D341Med (cell line): ENCODE measurements around the gene ZNF784.

ENCODE experiments used
- DNase-seq: peaks from one replicate; pipeline ENCODE4 v3.0.0; 2012; ENCODE audit warnings: low spot score

ZNF784 gene

DNA sequence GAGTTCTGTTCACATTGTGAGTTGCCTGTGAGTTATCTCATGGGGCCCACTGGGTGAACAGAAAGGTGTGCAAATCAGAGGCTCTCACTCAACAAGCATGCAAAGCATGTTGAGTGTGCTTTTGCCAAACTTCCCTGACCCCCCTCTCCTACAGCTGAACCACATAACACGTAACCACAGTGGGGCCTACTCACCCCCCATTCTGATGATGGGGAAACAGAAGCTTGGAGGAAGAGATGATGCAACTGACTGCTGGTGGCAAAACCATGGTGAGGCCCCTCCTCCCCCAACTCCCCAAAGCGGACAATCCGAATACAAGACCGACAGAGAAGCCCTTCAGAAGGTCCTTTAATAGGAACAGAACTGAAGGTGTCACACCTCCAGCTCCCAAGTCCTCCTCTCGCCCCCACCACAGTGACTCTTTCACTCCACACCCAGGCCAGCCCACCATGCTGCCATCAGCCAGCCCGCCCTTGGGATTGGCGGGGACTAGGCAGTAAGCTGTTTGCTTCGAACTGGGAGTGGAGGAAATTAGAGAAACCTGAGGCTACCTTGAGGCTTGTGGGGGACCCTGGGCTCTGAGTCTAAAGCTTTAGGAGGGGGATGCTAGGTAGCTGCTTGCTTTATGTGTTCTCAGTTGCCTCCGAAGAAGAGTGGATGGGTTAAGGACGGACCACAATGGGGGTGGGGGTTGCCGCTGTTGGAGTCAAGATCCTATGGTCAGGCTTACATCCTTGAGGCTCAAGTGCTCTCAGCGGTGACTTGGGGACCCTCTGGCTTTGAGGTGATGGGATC is 3.8 kb downstream of the ZNF784 start:
- DNase-seq: no peak

DNA sequence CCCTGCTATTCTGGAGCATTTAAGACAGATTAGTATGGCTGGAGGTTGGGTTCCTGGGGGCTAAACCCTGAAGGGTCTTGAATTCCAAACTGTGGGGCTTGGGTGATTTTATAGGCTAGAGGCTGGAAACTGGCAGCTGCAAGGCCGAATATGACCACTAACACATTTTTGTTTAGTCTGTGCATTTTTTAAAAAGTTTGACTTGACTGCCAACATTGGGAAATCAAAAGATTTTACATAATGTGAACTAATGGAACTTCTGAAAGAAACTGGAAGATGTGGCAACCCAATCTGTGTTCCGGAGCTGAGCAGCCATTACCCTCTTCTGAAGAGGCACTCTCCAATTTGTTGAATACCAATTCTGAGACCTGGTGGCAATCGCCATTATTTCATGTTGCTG is 5.1 kb downstream of the ZNF784 start:
- no peak for DNase-seq

DNA sequence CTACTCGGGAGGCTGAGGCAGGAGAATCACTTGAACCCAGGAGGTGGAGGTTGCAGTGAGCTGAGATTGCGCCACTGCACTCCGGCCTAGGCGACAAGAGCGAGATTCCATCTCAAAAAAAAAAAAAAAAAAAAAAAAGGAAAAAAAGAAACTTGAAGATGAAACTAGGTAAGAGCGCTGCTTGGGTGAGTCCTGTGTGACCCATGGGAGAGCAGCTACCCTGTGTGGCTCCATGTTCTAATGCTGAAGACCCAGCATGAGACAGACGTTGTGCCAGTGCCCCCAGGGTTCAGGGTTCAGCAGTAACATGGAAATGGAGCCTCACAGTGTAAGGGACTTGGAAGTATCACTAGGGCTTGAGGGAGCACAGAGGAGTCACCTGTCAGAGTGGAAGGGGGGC is 5.9 kb downstream of the ZNF784 start:
- DNase-seq: no peak

DNA sequence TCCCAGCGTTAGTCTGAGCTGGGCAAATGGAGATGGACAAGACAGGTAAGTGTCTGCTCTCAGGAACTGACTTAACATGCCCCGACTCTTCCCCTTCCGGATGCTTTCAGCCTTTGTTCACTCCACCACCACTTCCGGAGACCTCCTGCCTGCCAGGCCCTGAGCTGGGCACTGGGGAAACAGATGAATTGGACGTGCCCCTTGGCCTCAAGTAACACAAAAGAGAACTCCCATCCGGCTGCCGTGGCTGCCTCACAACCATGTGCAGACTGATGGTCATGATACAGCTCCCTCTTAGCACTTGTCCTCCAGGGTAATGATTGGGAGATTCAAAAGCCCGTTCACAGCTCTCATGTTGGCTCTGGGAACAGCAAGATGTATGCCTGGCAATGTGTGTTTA is 6.9 kb downstream of the ZNF784 start:
- no peak for DNase-seq

DNA sequence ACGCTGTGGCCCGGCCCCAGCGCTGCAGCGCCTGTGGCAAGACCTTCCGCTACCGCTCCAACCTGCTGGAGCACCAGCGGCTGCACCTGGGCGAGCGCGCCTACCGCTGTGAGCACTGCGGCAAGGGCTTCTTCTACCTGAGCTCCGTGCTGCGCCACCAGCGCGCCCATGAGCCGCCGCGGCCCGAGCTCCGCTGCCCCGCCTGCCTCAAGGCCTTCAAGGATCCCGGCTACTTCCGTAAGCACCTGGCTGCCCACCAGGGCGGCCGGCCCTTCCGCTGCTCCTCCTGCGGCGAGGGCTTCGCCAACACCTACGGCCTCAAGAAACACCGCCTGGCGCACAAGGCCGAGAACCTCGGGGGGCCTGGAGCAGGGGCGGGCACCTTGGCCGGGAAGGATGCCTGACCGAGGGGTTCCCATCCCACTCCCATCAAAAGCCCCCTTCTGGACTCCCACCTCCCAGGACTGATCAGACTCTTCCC is 7.9 kb downstream of the ZNF784 start:
- DNase-seq: no peak

DNA sequence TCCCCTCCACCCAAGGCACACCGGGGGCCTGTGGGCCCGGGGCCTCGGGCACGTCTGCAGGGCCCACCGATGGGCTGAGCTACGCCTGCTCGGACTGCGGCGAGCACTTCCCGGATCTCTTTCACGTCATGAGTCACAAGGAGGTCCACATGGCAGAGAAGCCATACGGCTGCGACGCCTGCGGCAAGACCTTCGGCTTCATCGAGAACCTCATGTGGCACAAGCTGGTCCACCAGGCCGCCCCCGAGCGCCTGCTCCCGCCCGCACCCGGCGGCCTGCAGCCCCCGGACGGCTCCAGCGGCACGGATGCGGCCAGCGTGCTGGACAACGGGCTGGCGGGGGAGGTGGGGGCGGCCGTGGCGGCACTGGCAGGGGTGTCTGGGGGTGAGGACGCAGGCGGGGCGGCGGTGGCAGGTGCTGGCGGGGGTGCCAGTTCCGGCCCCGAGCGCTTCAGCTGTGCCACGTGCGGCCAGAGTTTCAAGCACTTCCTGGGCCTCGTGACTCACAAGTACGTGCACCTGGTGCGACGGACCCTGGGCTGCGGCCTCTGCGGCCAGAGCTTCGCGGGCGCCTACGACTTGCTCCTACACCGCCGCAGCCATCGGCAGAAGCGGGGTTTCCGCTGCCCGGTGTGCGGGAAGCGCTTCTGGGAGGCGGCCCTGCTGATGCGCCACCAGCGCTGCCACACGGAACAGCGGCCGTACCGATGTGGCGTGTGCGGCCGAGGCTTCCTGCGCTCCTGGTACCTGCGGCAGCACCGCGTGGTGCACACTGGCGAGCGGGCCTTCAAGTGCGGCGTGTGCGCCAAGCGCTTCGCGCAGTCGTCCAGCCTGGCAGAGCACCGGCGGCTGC is 8.6 kb downstream of the ZNF784 start:
- DNase-seq: no peak

DNA sequence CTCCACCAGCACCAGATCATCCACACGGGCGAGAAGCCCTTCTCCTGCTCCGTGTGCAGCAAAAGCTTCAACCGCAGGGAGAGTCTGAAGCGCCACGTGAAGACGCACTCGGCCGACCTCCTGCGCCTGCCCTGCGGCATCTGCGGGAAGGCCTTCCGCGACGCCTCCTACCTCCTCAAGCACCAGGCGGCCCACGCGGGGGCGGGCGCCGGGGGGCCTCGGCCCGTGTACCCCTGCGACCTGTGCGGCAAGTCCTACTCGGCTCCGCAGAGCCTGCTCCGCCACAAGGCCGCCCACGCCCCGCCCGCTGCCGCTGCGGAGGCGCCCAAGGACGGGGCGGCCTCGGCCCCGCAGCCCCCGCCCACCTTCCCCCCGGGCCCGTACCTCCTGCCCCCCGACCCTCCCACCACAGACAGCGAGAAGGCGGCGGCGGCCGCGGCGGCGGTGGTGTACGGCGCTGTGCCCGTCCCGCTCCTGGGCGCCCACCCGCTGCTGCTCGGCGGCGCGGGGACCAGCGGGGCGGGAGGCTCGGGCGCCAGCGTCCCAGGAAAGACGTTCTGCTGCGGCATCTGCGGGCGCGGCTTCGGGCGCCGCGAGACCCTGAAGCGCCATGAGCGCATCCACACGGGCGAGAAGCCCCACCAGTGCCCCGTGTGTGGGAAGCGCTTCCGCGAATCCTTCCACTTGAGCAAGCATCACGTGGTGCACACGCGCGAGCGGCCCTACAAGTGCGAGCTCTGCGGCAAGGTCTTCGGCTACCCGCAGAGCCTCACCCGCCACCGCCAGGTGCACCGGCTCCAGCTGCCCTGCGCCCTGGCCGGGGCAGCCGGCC is 9.4 kb downstream of the ZNF784 start:
- no peak for DNase-seq

DNA sequence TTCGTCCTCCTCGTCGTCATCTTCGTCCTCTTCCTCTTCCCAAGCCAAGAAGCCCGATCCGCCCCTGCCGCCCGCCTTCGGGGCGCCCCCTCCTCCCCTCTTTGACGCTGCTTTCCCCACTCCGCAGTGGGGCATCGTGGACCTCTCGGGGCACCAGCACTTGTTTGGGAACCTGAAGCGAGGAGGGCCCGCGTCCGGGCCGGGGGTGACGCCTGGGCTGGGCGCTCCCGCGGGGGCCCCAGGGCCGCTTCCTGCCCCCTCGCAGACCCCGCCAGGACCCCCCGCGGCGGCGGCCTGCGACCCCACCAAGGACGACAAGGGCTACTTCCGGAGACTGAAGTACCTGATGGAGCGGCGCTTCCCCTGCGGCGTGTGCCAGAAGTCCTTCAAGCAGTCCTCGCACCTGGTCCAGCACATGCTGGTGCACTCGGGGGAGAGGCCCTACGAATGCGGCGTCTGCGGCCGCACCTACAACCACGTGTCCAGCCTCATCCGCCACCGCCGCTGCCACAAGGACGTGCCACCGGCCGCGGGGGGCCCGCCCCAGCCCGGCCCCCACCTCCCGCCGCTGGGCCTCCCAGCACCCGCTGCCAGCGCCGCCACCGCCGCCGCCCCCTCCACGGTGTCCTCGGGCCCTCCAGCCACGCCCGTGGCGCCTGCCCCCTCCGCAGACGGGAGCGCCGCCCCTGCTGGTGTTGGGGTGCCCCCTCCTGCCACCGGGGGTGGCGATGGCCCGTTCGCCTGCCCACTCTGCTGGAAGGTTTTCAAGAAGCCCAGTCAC is 10.2 kb downstream of the ZNF784 start:
- DNase-seq: no peak

DNA sequence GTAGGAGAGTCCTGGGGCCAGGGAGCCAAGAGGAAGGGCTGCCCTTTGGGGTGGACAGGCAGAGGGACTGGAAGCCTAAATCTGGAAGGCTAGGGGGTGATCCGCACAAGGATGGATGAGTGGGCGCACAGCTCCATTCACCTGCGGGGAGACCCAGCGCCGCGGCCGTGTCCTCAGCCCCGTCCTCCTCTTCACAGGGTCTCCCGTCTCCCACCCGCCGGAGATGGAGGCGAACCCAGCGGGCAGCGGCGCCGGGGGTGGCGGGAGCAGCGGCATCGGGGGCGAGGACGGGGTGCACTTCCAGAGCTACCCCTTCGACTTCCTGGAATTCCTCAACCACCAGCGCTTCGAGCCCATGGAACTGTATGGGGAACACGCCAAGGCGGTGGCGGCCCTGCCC is 11.0 kb downstream of the ZNF784 start:
- DNase-seq: no peak

DNA sequence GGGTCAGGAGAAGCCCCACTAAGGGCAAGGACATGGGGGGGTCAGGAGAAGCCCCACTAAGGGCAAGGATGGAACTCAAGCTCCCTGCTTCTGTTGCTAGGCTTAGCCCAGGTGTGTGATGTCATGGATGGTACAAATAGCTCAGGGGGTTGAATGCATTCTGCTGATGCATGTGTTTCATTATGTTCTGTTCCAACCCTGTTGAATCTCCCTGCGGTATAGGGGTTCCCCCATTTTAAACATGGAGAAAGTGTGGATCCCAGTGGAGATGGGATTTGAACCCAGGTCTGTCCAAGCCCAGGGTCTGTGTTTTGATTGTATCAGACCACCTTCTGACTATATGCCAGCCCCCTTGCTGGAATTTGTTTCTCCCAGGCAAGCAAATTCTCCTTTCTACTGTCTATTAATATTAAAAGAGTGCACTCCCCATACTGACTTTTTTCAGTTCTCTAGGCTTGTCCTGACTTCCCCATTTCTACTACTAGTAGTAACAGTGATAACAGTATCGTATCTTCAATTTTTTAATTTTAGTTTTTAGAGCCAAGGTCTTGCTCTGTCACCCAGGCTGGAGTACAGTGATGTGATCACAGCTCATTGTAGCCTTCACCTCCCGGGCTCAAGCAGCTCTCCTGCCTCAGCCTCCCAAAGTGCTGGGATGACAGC is 12.3 kb downstream of the ZNF784 start:
- no peak for DNase-seq

DNA sequence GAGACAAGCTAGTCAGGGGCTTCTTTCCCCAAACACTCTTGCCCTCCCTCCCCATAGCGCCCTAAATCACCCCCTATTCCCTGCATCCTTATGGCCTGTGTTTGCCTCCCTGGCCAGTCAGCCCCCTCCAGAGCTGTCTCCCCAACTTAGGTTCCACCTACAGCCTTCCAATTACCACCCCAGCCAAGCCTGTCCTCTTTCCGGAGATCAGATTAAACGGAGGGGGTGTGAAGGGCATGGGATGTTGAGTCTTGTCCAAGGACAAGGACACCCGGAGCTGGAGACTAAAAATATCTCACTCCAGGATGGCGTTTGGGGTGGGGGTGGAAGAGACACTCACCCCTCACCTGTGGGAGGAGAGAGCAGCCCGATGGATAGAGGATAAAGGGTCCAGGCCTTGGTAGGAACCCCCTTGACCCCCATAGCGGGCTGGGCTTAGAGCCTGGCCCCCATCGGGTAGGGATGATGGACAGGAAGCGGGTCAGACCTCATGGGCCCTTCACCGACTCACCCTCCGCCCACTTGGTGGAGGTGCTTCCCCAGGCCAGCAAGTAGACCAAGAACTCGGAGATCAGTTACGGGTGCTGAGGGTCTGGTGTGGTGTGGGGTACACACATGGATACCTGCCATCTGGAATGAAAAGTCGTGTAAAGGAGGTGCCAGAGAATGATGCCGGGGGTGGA is 12.9 kb downstream of the ZNF784 start:
- DNase-seq: no peak

DNA sequence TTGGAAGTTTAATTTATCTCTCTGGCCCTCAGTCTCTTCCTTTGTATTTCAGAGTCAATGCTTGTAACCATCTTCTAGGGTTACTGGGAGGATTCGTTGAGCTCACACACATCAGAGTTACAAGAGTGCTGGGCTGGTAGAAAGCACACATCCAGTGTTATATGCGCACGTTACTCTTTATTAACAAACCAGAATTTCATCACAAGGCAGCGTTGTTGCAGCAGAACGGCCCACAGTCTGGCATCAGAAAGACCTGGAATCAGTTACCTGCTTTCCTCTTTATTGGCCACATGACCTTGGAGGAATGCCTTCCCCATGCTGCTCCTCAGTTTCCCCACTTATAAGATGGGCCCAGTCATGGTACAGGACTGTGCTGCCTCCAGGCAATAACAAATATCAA is 15.0 kb downstream of the ZNF784 start:
- no peak for DNase-seq

DNA sequence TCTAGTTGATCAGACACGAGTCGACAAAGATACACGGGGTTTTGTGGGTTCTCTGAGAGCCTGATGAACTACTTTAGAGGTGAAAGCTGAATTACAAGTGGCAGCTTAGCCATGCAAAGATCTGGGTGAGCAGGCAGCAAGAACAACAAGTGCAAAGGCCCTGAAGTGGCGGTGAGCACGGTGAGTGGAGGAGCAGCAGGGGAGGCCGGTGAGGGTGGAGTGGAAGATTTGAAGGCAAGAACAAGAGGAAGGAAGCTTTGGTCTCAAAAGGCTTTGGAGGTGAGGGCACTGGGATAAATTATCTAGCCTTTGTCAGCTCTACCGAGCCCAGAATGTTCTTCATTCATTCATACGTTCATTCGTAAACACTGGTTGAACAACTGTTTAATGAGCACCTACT is 17.5 kb downstream of the ZNF784 start:
- no peak for DNase-seq

DNA sequence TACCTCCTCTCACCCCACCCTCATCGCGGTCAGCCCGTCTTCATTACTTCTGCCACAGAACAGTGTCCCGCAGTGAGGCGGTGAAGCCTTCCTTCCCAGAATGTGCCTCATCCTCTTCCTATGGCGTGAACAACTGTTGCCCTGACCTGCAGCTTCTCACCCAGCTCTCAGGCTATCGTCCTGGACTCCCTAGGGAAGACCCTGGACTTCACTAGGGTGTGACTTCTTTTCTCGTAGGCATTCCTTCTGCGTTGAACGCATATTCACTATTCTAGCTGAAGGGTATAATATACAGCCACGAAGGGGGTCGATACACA is 17.9 kb downstream of the ZNF784 start:
- no peak for DNase-seq

DNA sequence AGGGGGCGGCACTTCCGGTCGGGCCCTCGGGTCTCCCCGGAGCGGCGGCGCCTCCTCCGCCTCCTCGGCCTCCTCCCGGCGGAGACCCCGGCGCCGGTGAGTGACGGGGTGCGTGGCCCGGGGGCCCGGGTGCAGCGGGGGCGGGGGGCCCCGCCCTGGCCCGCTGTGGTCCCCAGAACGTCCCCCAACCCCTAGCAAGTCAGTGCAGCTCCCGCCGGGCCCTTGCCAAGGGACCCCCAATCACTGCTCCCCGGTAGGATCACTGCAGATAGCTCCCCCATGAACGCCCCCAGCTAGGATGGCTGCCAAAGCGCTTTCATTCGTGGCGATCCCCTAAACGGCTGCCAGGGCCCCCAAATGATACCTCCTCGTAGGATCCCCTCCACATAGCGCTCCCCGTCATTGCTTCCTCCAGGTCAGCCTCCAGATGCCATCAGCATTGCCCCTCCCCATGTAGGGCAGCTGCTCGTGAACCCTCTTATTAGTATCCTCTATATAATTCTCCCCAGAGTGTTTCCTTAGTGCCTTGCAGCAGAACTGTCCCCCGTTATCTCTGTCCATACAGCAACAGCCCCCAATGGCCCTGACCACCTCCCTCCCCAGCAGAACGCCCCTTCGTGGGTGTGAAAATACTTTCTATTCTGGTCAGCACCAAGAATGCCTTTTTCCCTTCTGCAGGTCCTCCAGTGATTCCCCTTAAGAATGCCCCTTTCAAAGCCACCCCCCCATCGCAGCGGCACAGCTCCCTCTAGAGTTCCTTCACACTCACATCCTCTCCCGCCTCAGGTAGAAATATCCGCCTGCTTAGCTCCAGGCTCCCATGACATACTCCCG is 18.5 kb downstream of the ZNF784 start, which contains the start of gene ZNF865:
TSS of gene ZNF865 (plus strand) at position 11 of the 834 bp plus-strand sequence. CDS start 7,972 bp downstream, outside the sequence.
- peak; percentile 84 for DNase-seq

DNA sequence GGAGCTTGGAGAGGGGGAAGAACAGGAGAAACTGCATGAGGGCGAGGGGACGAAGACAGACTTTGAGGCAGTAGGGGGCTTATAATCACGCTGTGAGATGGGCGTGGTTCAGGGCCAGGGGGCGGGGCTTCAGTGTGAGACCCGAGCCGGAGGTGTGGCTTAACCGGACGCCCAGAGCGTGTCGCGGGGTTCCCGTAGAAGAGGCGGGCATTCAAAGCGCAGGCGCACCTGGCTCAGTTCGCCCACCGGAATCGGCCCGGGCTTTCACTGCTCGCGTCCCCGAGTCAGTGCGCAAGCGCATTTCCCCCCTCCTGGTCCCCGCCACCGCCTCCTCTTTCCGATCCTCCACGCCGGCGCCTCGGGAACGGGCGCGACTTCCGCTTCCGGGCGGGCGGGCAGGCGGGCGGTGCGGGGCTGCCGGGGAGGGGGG is 19.1 kb downstream of the ZNF784 start:
- DNase-seq: peak; percentile 96

DNA sequence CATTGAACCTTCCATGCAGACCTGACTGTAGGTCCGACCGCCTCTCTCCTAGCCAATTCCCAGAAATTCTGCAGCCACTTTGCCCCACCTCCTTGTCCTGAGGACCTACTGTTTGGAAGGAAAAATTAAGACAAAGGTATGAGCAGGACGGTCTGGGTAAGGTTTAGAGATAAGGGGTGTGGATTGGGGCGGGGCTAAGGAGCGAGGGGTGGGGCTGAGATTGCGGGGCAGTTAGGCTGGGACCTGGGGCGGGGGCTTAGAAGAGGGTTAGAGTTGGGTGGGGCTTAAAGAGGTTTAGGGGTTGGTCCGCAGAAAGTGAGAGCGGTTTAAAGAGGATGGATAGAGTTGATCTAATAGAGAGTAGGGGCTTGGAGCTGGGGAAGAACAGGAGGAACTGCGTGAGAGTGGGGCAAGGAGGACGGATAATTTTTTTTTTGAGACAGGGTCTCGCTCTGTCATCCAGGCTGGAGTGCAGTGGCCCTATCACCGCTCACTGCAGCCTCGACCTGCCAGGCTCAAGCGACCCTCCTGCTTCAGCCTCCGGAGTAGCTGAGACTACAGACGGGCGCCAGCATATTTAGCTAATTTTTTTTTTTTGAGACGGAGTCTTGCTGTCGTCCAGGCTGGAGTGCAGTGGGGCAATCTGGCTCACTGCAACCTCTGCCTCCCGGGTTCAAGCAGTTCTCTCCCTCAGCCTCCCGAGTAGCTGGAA is 20.6 kb downstream of the ZNF784 start:
- DNase-seq: no peak

DNA sequence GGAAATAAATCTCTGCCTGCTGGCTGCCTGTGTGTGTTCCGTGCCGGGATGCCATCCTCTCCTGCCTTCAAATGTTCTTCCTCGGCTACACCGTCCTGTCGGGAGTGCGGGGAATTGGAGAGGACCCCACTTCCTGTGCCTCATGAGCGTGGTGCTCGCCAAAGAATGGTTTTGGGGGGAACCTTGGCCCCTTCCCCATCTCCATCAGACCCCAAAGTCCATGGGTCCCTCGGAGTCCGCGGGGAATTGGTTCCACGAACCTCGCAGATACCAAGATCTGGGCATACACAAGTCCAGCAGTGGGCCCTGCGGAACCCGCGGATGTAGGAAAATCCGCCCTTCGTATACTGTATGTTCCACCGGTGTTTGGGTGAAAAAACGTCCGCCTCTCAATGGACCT is 21.3 kb downstream of the ZNF784 start:
- no peak for DNase-seq
